HG03521 (cell line): ENCODE measurements around the gene PIP5K1C.
"Not testable (repeated sequence)": the region's sequence is repeated elsewhere in the genome, so short reads cannot be mapped to it uniquely, and the experiment has no call there.

Experiments used
- ATAC-seq: cut with Tn5 transposase; IDR thresholded peaks from one replicate; pipeline ENCODE4 v1.9.1; 2021; ENCODE audit warnings: mild to moderate bottlenecking, moderate library complexity; ENCODE audit not compliant: unreplicated experiment

PIP5K1C gene

DNA sequence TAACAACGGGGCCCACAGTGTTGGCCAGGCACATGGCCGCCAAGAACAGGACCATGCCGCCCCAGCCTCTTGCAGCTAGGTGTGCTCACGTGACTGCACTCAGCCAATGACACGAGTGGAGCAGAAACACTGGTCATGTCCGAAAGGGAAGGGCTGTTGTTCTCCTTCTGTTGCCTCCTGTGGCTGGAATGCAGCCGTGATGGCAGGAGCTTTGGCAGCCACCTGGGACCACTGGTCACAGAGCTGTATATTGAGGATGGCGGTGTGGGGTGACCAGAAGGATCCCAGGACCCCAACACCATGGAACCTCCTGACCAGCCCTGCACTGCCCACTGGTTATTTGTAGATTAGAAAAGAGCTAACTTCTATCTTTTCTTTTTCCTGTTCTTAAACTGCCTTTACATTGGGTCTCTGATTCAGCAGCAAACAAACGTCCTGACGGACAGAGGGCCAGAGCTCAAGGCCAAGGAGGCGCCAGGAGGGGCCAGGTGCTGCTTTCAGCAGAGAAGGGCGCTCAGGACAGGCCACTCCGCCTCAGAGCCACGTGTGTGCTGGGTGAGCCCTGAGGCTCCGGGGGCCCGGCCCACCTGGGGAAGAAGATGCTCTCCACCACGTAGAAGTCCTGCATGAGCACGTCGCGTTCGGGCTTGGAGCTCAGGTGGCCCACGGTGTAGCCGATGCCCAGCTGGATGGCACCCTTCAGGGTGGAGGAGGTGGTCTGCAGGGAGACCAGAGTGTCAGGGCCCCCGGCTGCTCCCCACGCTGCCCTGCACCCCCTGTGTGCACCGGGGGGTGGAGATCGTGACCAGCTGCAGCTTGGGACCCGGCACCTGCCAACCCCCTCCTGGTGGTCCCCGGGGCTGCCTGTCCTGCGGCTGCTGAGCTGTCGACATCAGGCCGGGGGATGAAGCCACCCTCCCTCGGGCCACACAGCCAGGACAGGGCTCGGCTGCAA is 38.7 kb downstream of the PIP5K1C start:
- ATAC-seq = no peak

DNA sequence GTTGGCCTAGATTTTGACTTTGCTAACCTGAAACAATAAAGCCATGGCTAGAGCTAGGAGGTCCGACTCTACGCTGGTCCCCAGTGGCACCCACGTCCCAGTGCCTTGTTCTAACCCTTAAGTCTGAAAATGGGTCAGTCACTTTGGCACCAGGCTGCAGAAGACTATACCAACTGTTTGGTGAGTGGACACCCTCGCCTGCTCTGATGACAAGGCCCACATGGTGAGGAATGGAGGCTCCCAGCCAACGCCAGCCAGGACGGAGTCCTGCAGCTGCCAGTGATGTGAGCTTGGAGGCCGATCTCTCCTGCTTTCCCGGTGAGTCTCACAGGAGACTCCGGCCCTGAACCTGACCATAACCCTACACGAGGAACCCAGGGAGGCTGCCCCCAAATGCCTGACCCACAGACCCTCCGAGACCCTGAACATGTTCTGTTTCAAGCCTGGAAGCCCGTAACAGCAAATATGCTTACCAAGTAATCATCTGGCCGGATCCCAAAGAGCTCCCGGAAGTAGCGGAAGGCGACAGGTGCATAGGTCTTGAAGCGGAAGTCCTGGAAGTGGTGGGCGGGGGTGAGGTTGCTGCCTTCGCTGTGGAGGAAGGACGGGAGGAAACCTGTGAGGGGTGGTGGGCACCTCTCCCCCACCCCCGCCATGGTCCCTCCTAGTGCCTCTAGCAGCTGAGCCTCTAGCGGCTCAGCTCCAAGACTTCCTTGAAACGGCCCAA is 39.6 kb downstream of the PIP5K1C start:
- ATAC-seq = no peak

DNA sequence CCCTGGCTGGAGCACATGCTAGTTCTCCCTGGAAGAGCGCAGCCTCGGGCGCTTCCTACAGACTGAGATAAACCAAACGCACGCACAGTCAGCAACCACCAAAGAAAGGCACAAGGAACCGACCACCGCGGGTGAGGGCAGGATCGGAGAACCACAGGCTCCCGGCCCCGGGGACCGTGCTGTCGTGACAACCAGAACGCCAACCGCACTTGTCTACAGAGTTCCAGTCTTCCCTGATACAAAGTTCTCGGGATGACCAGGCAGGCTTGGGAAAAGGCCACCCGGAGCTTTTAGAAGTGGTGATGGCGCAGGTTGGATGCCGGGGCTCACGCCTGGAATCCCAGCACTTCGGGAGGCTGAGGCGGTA is 40.5 kb downstream of the PIP5K1C start:
- no peak for ATAC-seq

DNA sequence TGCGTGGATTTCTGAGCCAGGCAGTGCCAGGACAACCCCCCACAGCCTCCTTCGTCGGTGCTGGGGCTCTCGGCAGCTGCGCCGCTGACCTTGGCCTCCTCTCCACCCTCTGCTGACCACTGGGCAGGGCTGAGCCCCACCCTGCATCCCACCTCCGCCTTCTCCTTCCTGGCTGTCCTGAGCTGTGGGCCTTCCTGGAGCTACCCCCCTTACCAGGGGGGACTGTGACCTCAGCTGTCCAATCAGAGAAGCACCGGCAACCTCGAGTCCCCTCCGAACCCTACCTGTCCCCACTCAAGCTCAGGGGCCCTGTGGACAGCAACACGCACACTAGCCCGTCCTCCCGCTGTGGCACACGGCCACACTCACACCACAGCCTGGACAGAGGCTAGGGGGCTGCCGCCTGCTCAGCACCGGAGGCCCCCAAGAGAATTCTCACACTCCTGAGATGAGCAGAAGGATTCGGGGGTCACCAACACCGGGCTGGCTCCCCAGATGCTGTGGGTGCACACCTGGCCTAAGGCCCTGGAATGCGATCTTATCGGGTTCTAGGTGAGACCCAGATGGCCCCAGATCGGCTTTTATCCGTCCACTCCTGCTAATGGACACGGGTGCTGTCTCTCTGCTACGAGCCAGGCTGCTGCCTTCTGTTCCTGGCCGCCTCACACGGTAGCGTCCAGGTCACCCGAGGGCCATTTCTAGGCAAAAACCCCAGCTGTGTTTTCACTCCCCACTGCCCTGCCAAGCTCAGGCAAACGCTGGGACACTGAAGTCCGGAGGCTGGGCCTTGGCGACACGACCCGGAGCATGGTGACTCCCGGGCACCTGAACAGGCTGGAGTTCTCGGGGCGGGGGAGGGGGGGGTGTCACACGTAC is 41.2 kb downstream of the PIP5K1C start:
- no peak for ATAC-seq

DNA sequence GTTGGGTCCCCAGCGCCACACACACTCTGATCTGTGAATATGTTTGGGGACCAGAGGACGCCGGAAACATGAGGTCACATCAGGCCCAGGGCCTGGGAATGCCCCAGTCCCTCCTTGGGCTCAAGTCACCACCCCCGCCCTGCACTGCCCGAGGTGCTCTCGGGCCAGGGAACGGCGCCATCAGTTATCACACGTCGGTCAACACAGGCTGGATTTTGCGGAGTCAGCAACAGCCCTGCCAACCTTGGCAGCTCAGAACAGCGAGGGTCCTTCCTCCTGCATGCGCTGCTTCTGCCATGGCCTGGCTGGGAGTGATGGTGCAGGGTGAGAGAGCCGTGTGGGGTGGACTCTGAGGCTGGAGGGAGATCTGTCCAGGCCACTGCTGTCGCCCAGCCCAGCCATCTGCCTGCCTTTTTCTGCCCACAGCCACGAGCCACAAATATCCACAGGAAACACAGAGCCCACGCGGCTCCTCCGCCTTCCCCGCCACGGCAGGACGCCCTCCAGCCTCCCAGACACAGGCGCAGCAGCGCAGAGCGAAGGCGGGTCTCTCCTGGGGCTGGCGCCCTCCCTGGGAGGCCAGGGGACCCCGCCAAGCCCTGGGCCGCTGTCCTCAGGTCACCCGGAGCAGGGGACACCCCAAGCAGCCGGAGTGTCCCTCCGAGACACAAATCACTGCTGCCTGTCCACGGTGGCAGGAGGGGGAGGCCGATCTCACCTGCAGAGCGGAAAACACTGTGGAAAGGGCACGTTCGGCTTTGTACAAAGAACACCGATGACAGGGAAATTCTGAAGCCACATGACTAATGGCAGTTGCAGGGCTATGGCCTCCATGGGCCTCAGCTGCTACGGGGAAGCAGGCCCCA is 42.0 kb downstream of the PIP5K1C start:
- no peak for ATAC-seq

DNA sequence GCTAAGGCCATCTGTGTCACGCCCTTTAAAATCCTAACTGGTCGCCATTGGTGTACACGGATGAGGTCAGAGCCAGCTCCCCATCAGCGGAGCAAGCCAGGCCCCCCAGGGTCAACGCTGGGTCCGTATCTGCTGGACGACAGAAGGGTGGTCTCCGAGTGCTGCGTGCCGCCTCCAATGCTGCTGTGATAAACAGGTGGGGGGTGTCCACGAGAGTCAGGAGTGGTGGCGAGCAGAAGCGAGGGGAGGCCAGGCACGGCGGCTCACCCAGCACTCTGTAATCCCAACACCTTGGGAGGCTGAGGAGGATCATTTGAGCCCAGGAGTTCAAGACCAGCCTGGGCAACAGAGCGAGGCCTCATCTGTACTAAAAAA is 42.9 kb downstream of the PIP5K1C start:
- no peak for ATAC-seq

DNA sequence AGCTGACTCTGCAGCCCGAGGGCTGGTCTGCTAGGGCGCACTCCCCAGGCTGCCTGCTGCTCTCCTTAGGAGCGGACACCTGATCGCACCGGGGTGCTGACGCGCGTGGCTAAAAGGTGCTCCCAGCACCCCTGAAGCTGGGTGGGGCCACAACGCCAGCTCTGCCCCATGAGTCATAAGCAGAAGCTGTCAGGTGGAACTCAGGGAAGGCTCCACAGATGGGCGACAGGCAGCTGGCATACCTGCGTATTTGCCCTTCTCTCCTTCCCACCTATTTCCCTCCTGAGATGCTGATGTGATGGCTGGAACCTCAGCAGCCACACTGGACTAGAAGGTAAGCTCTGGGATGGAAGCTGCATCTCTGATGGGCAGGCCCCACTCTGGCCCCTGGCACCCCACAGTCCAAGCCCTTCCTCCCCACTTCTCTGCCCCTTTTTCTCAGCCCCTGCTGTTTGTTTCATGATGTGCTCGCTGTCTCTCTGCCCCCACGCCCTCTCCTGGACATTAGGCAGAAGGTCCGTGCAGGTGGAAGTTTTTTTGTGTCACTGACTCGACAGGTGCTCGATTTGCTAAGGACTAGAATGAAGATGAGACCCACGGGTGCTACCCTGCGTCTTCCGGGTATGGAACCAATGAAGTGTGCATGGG is 43.4 kb downstream of the PIP5K1C start:
- ATAC-seq = no peak

DNA sequence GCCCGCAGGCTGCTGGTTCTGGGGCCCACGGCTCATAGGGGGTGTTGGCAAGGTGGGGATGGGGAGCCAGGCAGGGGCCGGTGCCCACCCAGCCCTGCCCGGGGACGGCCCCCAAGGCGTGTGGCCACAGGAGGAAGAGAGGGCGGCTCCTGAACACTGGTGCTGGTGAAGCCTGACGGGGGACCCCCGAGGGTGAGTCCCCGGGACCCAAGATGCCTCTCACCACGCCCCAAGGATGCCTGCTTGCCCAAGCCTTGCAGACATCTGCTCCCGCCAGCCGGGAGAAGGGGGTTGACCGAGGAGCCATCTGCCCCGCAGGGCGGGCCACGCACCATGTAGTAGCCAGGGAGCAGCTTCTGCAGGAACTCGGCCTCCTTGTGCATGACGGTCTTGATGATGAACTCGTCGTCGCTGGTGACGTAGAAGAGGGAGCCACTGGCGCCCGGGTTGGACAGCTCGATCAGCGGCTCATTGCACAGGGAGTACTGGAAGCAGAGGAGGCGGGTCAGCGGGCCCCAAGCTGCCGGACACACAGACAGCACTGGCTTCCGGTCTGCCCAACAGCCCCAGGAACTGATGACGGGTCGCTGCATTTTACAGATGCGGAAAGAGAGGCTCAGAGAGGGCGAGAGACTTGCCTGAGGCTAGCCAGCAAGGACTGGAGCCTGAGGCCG is 44.1 kb downstream of the PIP5K1C start:
- ATAC-seq = no peak

DNA sequence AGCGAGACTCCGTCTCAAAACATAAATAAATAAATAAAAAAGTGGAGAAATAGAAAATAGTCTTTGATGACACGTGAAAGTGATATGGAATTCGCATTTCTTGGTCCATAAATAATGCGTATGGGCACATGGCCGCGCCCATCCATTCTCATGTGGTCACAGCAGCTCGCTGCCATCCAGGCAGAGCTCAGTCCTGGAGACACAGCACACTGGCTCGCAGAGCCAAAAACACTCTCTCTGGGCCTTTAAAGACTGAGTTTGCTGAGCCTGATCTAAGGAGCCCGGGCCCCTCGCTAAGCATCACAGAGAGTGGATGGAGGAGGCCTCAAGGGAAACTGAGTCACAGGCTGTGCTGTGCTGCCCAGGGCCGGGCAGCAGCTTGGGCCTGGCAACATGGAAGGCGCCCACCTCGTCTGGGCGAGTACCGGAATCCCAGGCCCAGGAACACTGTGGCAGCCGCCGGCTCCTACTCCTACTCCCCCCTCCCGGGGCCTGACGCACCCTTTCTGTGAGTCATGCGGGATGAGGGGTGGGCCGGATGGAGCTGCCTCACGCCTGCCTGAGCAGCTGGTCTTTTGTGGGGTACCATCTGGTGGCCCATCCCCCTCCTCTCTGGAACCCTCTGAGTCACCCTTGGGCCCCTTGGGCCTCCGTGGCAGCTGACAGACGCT is 44.7 kb downstream of the PIP5K1C start:
- ATAC-seq = no peak

DNA sequence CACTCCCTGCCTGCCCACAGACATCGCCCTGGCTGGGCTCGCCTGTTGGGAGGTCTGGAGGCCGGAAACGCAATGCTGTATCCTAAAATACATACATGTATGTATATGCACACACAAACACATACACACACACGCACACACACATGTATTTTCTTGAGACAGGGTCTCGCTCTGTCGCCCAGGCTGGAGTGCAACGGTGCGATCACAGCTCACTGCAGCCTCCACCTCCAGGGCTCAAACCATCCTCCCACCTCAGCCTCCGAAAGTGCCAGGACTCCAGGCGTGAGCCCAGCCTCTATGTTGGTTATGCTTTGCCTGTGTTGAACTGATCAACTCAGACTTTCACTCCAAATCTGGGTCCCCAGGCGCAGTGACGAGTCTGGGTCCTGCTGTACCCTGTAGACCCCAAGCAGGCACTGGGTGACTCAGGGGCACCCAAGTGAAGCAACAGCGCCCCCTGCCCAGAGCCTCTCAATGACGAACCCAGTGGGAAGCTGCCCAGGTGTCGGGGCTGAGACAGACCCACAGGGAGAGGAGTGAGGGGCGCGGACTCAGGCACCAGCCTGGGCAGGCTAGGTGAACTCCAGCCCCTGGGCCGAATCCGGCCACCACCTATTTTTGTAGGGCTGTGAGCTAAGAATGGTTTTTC is 46.3 kb downstream of the PIP5K1C start:
- ATAC-seq = no peak

DNA sequence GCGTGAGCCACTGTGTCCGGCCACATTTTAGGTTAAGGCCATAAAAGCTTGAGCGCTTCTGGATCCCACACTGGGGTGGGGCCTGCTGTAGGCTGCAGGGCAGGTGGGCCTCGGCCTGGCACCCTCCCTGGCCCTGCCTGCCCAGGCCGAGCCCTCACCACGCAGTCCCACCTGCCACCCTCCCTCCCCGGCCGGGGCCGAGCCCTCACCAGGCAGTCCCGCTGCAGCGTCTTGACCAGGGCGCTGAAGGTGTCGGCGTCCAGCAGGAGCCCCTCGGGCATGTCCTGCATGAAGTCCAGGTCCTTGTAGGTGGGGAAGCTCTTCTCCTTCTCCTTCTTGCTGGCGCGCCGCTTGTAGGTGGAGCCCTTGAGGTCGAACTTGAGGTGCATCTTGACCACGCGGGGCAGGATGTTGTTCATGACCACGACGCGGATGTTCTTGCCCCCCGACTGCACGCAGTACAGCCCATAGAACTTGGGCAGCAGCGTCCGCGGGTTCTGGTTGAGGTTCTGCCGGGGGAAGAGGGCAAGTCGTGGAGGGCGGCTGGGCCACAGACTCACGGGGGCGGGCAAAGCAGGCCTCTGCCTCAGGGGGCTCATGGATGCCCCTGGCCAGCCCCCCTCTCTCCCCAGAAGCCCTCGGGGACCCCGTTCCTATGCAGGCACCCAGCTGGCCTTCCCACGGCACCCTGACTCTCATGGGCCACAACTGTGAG is 47.0 kb downstream of the PIP5K1C start:
- ATAC-seq = no peak

DNA sequence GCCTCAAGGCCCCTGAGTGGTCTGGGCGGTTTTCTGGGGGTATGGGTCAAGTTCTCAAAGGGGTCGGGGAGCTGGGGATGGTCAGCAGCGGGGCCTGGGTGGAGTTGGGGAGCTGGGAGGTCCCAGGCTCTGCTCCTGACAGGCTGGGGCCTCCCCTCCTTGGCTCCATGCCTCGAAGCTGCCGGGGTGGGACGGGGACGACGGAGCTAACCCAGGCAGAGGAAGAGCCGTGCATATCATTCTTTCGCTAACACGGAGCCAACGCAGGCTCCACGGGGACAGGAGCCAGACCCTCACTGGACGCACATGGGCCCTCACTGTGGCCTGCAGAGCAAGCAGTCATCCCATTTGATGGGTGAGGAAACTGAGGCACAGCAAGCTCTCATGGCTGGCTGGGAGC is 47.8 kb downstream of the PIP5K1C start:
- ATAC-seq = no peak

DNA sequence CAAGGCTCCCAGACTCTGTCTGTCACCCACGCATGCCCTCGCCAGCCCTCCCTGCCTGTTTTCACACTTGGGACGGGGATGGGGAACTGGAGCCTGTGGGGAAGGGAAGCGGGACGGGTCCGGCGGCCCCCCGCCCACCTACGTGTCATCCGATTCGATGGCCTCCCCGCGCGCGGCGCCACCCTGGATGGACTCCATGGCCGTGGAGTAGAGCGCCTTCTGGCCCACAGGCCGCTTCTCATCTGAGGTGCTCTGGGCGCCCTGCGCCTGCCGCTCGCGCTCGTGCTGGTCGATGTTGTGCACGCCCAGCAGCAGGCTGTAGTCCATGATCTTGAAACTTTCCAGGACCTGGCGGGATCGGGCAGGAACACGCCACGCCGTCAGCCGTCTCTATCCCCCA is 48.6 kb downstream of the PIP5K1C start:
- ATAC-seq = no peak

DNA sequence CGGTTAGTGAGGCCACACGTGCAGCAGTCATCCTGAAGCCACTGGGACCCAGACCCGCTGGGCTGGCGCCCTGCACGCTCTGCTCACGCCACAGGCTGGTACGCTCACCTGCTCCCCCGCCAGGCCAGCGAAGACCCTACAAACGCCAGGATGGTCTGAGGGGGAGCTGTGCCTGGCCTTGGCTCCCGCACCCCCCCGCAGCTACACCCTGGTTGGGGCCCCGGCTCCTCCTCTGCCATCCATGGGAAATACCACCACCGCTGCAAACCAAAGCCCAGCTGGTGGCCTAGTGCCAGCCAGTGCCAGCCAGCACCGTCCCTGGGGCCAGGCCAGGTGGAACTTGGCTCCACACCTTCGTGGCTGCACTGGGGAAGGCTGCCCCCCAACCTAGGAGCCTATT is 50.4 kb downstream of the PIP5K1C start:
- no peak for ATAC-seq

DNA sequence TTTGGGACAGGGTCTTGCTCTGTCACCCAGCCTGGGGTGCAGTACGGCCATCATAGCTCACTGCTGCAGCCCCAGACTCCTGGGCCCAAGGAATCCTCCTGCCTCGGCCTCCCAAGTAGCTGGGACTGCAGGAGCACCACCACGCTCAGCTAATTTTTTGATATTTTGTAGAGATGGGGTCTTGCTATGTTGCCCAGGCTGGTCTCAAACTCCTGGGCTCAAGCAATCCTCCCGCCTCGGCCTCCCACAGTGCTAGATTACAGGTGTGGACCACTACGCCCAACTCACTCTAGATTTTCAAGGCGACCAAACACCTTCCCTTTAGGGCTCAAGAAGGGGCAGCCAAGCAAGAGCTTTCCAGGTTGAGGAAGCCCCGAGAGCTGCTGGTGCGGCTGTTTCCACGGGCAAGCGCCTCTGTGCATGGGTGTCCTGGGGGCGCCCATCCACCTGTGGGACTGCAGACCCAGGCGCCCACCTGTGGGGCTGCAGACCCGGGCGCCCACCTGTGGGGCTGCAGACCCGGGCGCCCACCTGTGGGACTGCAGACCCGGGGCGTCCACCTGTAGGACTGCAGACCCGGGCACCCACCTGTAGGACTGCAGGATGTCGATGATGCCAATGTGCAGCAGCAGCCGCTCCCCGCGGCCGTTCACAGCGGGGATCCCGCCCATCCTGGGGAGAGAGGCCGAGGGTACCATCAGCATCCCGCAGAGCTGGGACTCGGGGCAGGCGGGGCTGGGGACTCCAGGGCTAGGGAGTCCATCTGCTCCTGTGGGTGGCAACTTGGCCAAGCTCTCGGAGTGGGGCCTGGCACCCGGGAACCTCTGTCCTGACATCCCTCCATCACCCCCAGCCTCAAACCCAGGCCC is 52.0 kb downstream of the PIP5K1C start:
- ATAC-seq = no peak

DNA sequence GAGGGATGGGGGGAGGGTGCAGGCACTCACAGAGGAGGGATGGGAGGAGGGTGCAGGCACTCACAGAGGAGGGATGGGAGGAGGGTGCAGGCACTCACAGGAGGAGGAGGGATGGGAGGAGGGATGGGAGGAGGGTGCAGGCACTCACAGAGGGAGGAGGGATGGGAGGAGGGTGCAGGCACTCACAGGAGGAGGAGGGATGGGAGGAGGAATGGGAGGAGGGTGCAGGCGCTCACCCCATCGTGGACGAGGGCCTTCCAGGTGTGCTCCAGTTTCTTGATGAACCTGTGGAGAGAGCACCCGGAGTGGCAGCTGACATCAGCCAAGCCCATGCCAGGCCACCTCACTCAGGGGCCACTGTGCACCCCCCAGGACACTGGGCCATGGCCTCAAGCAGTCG is 53.2 kb downstream of the PIP5K1C start:
- ATAC-seq = not testable (repeated sequence)
